Thymus (tissue), 11 donors: ENCODE measurements around the gene LEMD1. TPM values are rescaled to one million over a fixed set of nuclear protein-coding genes. Genes with fewer than 3 reads are reported as not detected.

Experiments used
- DNase-seq, 9 donors: peaks; one replicate each; pipeline ENCODE4 v3.0.0-alpha.2; 2013; ENCODE audit warnings: low spot score in 9 of 9, low read depth in 6 of 9, missing footprints in 1 of 9
- H3K27ac ChIP-seq, 2 donors: one replicate each; pipeline ENCODE4 v1.5.1; 2013; ENCODE audit warnings: control low read depth in 1 of 2, low read depth in 1 of 2, low read length in 1 of 2, mild to moderate bottlenecking in 1 of 2, moderate library complexity in 1 of 2
- H3K27me3 ChIP-seq, 2 donors: one replicate each; pipeline ENCODE4 v1.5.1; 2013; ENCODE audit warnings: low read length in 1 of 2; ENCODE audit not compliant: control insufficient read depth in 2 of 2, insufficient read depth in 1 of 2
- H3K36me3 ChIP-seq, 2 donors: one replicate each; pipeline ENCODE4 v1.5.1; 2013; ENCODE audit warnings: low read length in 1 of 2, mild to moderate bottlenecking in 1 of 2, moderate library complexity in 1 of 2; ENCODE audit not compliant: control insufficient read depth in 2 of 2, insufficient read depth in 2 of 2
- H3K4me1 ChIP-seq, 2 donors: one replicate each; pipeline ENCODE4 v1.5.1; 2013; ENCODE audit warnings: low read length in 2 of 2; ENCODE audit not compliant: control insufficient read depth in 2 of 2, insufficient read depth in 2 of 2
- H3K4me3 ChIP-seq, 2 donors: one replicate each; pipeline ENCODE4 v1.5.1; 2013; ENCODE audit warnings: low read length in 2 of 2, control low read depth in 1 of 2, mild to moderate bottlenecking in 1 of 2
- H3K9me3 ChIP-seq, 2 donors: one replicate each; pipeline ENCODE4 v1.5.1; 2013; ENCODE audit warnings: low read length in 1 of 2, mild to moderate bottlenecking in 1 of 2; ENCODE audit not compliant: control insufficient read depth in 2 of 2, insufficient read depth in 1 of 2
- WGBS: extraction: QIAGEN DNeasy Blood & Tissue Kit; methylation state at CpG from one replicate; pipeline ENCODE4 v1.1.7; 2013; 5-methylcytosine and 5-hydroxymethylcytosine counted together
- polyA plus RNA-seq: library from polyadenylated mRNA; stranded (reverse); fragments of 200-250 nt; gene quantifications from one replicate; pipeline ENCODE4 v1.2.3, GENCODE V29; 2013
- total RNA-seq: library from RNA; stranded (reverse); fragments of 120-200 nt; gene quantifications from one replicate; pipeline ENCODE4 v1.2.4, GENCODE V29; 2013
- donor health status: healthy.

The LEMD1 gene
- total and polyA plus RNA-seq, 2 donors = 0.24 to 0.66 TPM

GRCh38 chr1:205379056-205379455, 42.8 kb downstream of the LEMD1 start:
- H3K36me3 ChIP-seq = no peaks in the 10 kb centered on the region
- 83% methylated on average over 8 of the region's 8 CpGs for WGBS
- no peak for DNase-seq
- H3K27ac ChIP-seq = no peak overlapping the region
- no peaks in the 10 kb centered on the region for H3K9me3 ChIP-seq
- H3K4me3 ChIP-seq = no peak overlapping the region
- no peaks in the 10 kb centered on the region for H3K4me1 ChIP-seq
- H3K27me3 ChIP-seq = peaks cover 2 to 29% of the 10 kb centered on the region in 2 donors

GRCh38 chr1:205377355-205377754, 44.5 kb downstream of the LEMD1 start:
- Histone ChIP-seq H3K4me1 (no peaks in the 10 kb centered on the region), H3K36me3 (no peaks in the 10 kb centered on the region), H3K9me3 (no peaks in the 10 kb centered on the region), H3K27me3 (peaks cover 2 to 32% of the 10 kb centered on the region in 2 donors), H3K4me3 (no peak overlapping the region), H3K27ac (no peak overlapping the region)
- no peak for DNase-seq
- 96% methylated on average over 3 of the region's 3 CpGs for WGBS

GRCh38 chr1:205376739-205377138, 45.1 kb downstream of the LEMD1 start:
- 87% methylated on average over 4 of the region's 4 CpGs for WGBS
- no peak overlapping the region for H3K27ac ChIP-seq

GRCh38 chr1:205375835-205376545, 45.9 kb downstream of the LEMD1 start:
- WGBS = 43% methylated on average over 6 of the region's 6 CpGs
- Histone ChIP-seq H3K4me1 (no peaks in the 10 kb centered on the region), H3K9me3 (no peaks in the 10 kb centered on the region), H3K36me3 (no peaks in the 10 kb centered on the region), H3K4me3 (no peak overlapping the region), H3K27ac (no peak overlapping the region), H3K27me3 (peaks cover 2 to 30% of the 10 kb centered on the region in 2 donors)
- no peak for DNase-seq

More at GRCh38 chr1:205376739-205377138, 45.1 kb downstream of the LEMD1 start:
- no peaks in the 10 kb centered on the region for H3K36me3 ChIP-seq
- H3K4me3 ChIP-seq = no peak overlapping the region
- no peaks in the 10 kb centered on the region for H3K9me3 ChIP-seq
- H3K4me1 ChIP-seq = no peaks in the 10 kb centered on the region
- peaks cover 2 to 32% of the 10 kb centered on the region in 2 donors for H3K27me3 ChIP-seq
- no peak for DNase-seq

GRCh38 chr1:205374210-205375078, 47.4 kb downstream of the LEMD1 start:
- no peak for DNase-seq
- H3K4me1 ChIP-seq = no peaks in the 10 kb centered on the region
- 71% methylated on average over 10 of the region's 10 CpGs for WGBS

GRCh38 chr1:205373798-205374175, 48.1 kb downstream of the LEMD1 start:
- H3K27ac ChIP-seq = no peak overlapping the region
- WGBS = 91% methylated on average over 2 of the region's 2 CpGs

More at GRCh38 chr1:205374210-205375078, 47.4 kb downstream of the LEMD1 start:
- no peaks in the 10 kb centered on the region for H3K36me3 ChIP-seq
- H3K4me3 ChIP-seq = no peak overlapping the region
- H3K27ac ChIP-seq = no peak overlapping the region
- H3K9me3 ChIP-seq = no peaks in the 10 kb centered on the region
- peaks cover 2 to 30% of the 10 kb centered on the region in 2 donors for H3K27me3 ChIP-seq

GRCh38 chr1:205373022-205373797, 48.6 kb downstream of the LEMD1 start:
- Histone ChIP-seq H3K27me3 (peaks cover 2 to 23% of the 10 kb centered on the region in 2 donors), H3K36me3 (no peaks in the 10 kb centered on the region), H3K27ac (no peak overlapping the region), H3K4me3 (no peak overlapping the region), H3K9me3 (no peaks in the 10 kb centered on the region), H3K4me1 (no peaks in the 10 kb centered on the region)
- 82% methylated on average over 9 of the region's 9 CpGs for WGBS
- DNase-seq = no peak

More at GRCh38 chr1:205373798-205374175, 48.1 kb downstream of the LEMD1 start:
- H3K36me3 ChIP-seq = no peaks in the 10 kb centered on the region
- H3K27me3 ChIP-seq = peaks cover 2 to 28% of the 10 kb centered on the region in 2 donors
- no peaks in the 10 kb centered on the region for H3K9me3 ChIP-seq
- H3K4me3 ChIP-seq = no peak overlapping the region
- DNase-seq = no peak
- H3K4me1 ChIP-seq = no peaks in the 10 kb centered on the region

GRCh38 chr1:205371871-205372660, 49.8 kb downstream of the LEMD1 start:
- no peak for DNase-seq
- no peaks in the 10 kb centered on the region for H3K4me1 ChIP-seq
- no peak overlapping the region for H3K27ac ChIP-seq
- H3K36me3 ChIP-seq = no peaks in the 10 kb centered on the region
- H3K9me3 ChIP-seq = no peaks in the 10 kb centered on the region
- H3K4me3 ChIP-seq = no peak overlapping the region
- 93% methylated on average over 11 of the region's 11 CpGs for WGBS
- H3K27me3 ChIP-seq = peaks cover 2 to 17% of the 10 kb centered on the region in 2 donors
